ENCODE measurements around the gene LOX.

The LOX gene

DNA sequence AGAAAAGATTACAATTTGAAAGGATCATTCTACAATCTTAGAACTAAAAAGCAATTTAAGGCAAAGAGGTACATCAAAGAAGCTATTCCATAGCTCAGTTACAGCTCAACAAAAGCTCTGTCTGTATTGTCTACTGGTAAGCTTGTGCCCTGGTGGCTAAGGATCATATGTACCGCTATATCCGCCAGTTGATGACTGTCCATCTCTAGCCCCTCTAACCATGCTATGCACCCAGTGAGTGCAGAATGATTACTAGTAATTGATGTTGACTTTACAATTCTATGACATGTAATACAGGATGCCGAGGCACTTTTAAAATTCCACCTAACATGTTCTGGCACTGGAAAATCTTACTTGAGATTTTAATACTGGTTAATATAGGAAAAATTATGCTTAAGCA is 13.1 kb downstream of the LOX start:
- DNase-seq: no peak
- no peak overlapping the region for H3K27ac ChIP-seq
- no peak overlapping the region for H3K4me3 ChIP-seq
- TF ChIP-seq, protein P1, sequence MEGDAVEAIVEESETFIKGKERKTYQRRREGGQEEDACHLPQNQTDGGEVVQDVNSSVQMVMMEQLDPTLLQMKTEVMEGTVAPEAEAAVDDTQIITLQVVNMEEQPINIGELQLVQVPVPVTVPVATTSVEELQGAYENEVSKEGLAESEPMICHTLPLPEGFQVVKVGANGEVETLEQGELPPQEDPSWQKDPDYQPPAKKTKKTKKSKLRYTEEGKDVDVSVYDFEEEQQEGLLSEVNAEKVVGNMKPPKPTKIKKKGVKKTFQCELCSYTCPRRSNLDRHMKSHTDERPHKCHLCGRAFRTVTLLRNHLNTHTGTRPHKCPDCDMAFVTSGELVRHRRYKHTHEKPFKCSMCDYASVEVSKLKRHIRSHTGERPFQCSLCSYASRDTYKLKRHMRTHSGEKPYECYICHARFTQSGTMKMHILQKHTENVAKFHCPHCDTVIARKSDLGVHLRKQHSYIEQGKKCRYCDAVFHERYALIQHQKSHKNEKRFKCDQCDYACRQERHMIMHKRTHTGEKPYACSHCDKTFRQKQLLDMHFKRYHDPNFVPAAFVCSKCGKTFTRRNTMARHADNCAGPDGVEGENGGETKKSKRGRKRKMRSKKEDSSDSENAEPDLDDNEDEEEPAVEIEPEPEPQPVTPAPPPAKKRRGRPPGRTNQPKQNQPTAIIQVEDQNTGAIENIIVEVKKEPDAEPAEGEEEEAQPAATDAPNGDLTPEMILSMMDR (IDR thresholded peaks at IDR 0.05): no peak
- intact Hi-C loops (cut with DNase I; ENCODE audit: low total_unique reads): no loop called here
- H3K4me1 ChIP-seq: peaks cover 0 to 13% (median 2%) of the 10 kb centered on the region in 4 donors
- H3K36me3 ChIP-seq: peaks cover 6 to 23% (median 17%) of the 10 kb centered on the region in 3 donors
- H3K27me3 ChIP-seq: no peaks in the 10 kb centered on the region
- H3K9me3 ChIP-seq: no peaks in the 10 kb centered on the region

DNA sequence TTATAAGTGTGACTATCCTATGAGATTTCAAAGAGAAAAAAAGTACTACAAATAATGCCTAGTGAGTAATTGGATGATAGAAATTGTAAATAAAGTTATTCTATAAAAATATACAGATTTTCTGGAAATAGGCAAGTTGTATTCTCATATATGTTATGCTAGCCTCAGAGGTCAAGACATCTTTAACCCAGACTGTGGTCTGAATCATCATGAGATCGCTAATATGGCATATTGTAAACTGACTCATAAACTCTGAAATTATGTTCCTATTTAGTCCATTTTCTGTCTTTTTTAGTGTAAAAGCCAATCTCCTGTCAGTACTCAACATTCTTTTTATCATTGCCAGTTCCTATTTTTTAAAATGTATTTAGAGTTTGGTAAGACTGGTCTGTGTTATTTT is 14.2 kb downstream of the LOX start:
- intact Hi-C loops (cut with DNase I; ENCODE audit: low total_unique reads): no loop called here
- peaks cover 0 to 11% (median 5%) of the 10 kb centered on the region in 3 donors for H3K36me3 ChIP-seq
- TF ChIP-seq, protein P1 (IDR thresholded peaks at IDR 0.05): no peak

DNA sequence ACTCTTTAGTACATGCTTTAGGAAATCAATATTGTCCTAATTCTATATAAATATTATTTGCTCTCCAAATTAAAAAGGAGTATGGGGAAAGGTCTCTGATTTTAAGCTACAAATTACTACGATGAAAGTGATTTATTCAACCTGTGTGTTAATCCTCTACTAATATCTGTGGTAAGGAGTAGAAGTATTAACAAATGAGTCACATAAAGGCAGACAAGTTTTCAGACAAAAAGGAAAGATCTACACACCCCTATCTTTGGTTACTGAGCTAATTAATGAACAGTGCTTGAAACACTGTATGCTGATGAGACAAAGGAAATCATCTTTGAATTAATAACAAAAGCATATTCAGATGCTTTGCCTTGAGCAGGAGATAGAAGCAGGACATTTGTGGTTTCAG is 15.9 kb downstream of the LOX start:
- no peak overlapping the region for H3K27ac ChIP-seq
- TF ChIP-seq, protein P1 (IDR thresholded peaks at IDR 0.05): no peak
- DNase-seq: no peak
- H3K4me1 ChIP-seq: peaks cover 0 to 6% (median under 1%) of the 10 kb centered on the region in 4 donors
- intact Hi-C loops (cut with DNase I; ENCODE audit: low total_unique reads): no loop called here
- peaks cover 0 to 4% (median 4%) of the 10 kb centered on the region in 3 donors for H3K36me3 ChIP-seq
- no peaks in the 10 kb centered on the region for H3K27me3 ChIP-seq
- no peak overlapping the region for H3K4me3 ChIP-seq
- H3K9me3 ChIP-seq: no peaks in the 10 kb centered on the region

More for the DNA sequence above, 14.2 kb downstream of the LOX start:
- Histone ChIP-seq H3K4me3 (no peak overlapping the region), H3K4me1 (peaks cover 0 to 13% (median 2%) of the 10 kb centered on the region in 4 donors), H3K27me3 (no peaks in the 10 kb centered on the region), H3K9me3 (no peaks in the 10 kb centered on the region), H3K27ac (no peak overlapping the region)
- DNase-seq: no peak

DNA sequence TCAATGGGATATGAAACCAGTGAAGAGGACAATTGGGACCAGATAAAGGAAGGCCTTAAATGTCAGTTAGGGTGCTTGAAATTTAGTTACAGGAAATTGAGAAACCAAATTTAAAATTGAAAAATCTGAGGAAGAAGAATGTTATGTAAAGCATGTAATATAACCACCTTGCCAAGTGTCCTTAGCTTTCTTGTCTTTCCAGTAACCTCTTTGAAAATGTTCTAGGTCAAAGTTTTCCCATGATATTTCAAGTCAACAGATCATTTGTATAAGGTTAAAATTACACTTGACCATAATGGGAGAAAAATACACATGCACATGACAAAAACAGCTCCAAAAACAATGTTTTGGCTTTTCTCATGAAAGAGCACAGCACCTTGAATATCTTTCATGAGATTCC is 21.1 kb downstream of the LOX start:
- Histone ChIP-seq H3K9me3 (no peaks in the 10 kb centered on the region), H3K27me3 (no peaks in the 10 kb centered on the region), H3K4me1 (no peaks in the 10 kb centered on the region), H3K27ac (no peak overlapping the region), H3K36me3 (no peaks in the 10 kb centered on the region), H3K4me3 (no peak overlapping the region)
- DNase-seq: no peak
- intact Hi-C loops (cut with DNase I; ENCODE audit: low total_unique reads): no loop called here
- TF ChIP-seq, protein P1 (IDR thresholded peaks at IDR 0.05): no peak

DNA sequence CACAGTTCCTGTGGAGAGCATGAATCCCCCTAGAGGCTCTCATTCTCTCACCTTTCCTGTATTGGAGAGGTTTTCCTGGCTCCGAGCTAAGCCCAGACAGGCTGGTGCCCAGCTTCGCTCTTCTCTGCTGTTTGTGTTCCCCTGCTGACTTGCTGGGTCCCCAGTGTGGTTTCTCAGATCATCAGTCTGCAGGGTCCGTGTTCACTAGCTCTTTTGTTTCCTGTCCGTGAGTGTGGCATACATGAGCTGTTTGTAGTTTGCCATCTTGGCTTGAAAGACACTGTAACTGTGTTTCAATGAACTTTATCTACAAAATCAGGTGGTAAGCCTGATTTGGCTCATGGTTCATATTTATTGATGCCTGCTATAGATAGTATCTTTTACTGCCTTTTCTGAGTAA is 23.8 kb downstream of the LOX start:
- TF ChIP-seq, protein P1 (IDR thresholded peaks at IDR 0.05): no peak
- Histone ChIP-seq H3K27me3 (no peaks in the 10 kb centered on the region), H3K27ac (no peak overlapping the region), H3K4me3 (no peak overlapping the region), H3K4me1 (no peaks in the 10 kb centered on the region), H3K9me3 (no peaks in the 10 kb centered on the region), H3K36me3 (no peaks in the 10 kb centered on the region)
- intact Hi-C loops (cut with DNase I; ENCODE audit: low total_unique reads): no loop called here
- no peak for DNase-seq
